ENCODE results near the gene RBM24.
"Not testable (repeated sequence)": the region's sequence is repeated elsewhere in the genome, so short reads cannot be mapped to it uniquely, and the experiment has no call there.

DNA sequence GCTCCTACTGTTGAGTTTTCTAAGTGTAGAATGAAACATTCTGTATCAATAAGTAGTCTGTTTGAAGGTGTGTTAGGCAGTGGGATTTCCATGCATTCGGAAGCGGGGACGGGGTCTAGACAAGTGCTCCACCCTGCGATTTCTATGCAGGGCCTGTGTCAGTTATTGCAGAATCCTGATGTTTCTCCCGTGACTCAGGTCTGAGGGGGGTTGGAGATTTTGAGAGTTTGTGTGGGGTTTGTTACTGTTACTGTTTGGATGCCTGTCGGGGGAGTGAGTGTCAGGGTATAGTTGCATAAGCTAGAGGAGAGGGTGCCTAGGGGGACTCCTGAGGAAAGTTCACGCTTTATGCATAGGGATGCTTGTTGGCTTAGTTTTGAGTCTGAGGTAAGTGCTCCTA is 39.1 kb downstream of the RBM24 start:
- TF ChIP-seq, protein P1, sequence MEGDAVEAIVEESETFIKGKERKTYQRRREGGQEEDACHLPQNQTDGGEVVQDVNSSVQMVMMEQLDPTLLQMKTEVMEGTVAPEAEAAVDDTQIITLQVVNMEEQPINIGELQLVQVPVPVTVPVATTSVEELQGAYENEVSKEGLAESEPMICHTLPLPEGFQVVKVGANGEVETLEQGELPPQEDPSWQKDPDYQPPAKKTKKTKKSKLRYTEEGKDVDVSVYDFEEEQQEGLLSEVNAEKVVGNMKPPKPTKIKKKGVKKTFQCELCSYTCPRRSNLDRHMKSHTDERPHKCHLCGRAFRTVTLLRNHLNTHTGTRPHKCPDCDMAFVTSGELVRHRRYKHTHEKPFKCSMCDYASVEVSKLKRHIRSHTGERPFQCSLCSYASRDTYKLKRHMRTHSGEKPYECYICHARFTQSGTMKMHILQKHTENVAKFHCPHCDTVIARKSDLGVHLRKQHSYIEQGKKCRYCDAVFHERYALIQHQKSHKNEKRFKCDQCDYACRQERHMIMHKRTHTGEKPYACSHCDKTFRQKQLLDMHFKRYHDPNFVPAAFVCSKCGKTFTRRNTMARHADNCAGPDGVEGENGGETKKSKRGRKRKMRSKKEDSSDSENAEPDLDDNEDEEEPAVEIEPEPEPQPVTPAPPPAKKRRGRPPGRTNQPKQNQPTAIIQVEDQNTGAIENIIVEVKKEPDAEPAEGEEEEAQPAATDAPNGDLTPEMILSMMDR (IDR thresholded peaks at IDR 0.05): not testable (repeated sequence)
- TF ChIP-seq EZH2, EZH2phosphoT487 (IDR thresholded peaks at IDR 0.05): not testable (repeated sequence)
